Fibroblast of lung (primary cell): ENCODE data around the gene LMOD2. TPM values are rescaled to one million over a fixed set of nuclear protein-coding genes. Genes with fewer than 3 reads are reported as not detected.

Experiments
- DNase-seq, 2 donors: peaks; one replicate each; pipeline versions ENCODE4 v3.0.0 to v3.0.0-alpha.2; 2010; ENCODE audit warnings: low read depth in 2 of 2
- H2AFZ ChIP-seq: 2 replicates; pipeline ENCODE4 v1.5.1; 2012; ENCODE audit warnings: low read length, control low read depth, inconsistent platforms
- H3K27ac ChIP-seq: 2 replicates; pipeline ENCODE4 v1.5.1; 2011; ENCODE audit warnings: low read length, control low read depth; ENCODE audit not compliant: insufficient read depth
- H3K27me3 ChIP-seq: 2 replicates; pipeline ENCODE4 v1.5.1; 2011; ENCODE audit warnings: mild to moderate bottlenecking, low read length; ENCODE audit not compliant: control insufficient read depth, insufficient read depth
- H3K36me3 ChIP-seq: 2 replicates; pipeline ENCODE4 v1.5.1; 2011; ENCODE audit warnings: low read length; ENCODE audit not compliant: control insufficient read depth, insufficient read depth
- H3K4me1 ChIP-seq: 2 replicates; pipeline ENCODE4 v1.5.1; 2011; ENCODE audit warnings: low read length; ENCODE audit not compliant: control insufficient read depth, insufficient read depth; ENCODE audit errors: extremely low read depth
- H3K4me2 ChIP-seq: 2 replicates; pipeline ENCODE4 v1.5.1; 2011; ENCODE audit warnings: low read length, control low read depth; ENCODE audit not compliant: insufficient read depth; ENCODE audit errors: extremely low read depth
- H3K4me3 ChIP-seq, 4 experiments: fragments of 200-600 bp in 1 of 4; sonication (generic) in 1 of 4; replicated peaks in 1 of 4; 2 replicates each; pipeline ENCODE4 v1.5.1; 2011 to 2016; ENCODE audit warnings: low read length in 4 of 4, low read depth in 3 of 4, mild to moderate bottlenecking in 3 of 4, control low read depth in 2 of 4, inconsistent platforms in 1 of 4, mixed read lengths in 1 of 4; ENCODE audit not compliant: insufficient read depth in 1 of 4; ENCODE audit errors: control extremely low read depth in 1 of 4
- H3K79me2 ChIP-seq: 2 replicates; pipeline ENCODE4 v1.5.1; 2012; ENCODE audit warnings: mild to moderate bottlenecking, low read length, inconsistent platforms; ENCODE audit not compliant: control insufficient read depth, insufficient read depth
- H3K9ac ChIP-seq: 2 replicates; pipeline ENCODE4 v1.5.1; 2011; ENCODE audit warnings: mild to moderate bottlenecking, low read length, control low read depth; ENCODE audit not compliant: insufficient read depth
- H3K9me3 ChIP-seq: 2 replicates; pipeline ENCODE4 v1.5.1; 2012; ENCODE audit warnings: low read depth, low read length; ENCODE audit not compliant: control insufficient read depth, insufficient read depth
- H4K20me1 ChIP-seq: 2 replicates; pipeline ENCODE4 v1.5.1; 2011; ENCODE audit warnings: low read length; ENCODE audit not compliant: control insufficient read depth, insufficient read depth; ENCODE audit errors: extremely low read depth
- EZH2 ChIP-seq: IDR thresholded peaks from 2 replicates; pipeline ENCODE4 v1.5.1; 2012; ENCODE audit warnings: low read length, control low read depth, mild to moderate bottlenecking; ENCODE audit errors: missing control alignments
- polyA plus RNA-seq, 2 donors: library from polyadenylated mRNA; depleted of rRNA in 1 of 2; stranded (reverse) in 1 of 2; unstranded in 1 of 2; fragments of >200 nt; gene quantifications; 2 replicates each; pipeline ENCODE4 v1.2.1, GENCODE V29; 2011 to 2012; ENCODE audit warnings: missing spikeins in 1 of 2
- total RNA-seq: library from RNA; depleted of rRNA; stranded (reverse); fragments of >200 nt; gene quantifications from 2 replicates; pipeline ENCODE4 v1.2.1, GENCODE V29; 2014
- TF ChIP-seq, protein P1 (sequence below), 2 donors: IDR thresholded peaks in 1 of 2; conservative IDR thresholded peaks in 1 of 2; 1 replicate in 1 of 2; 2 replicates in 1 of 2; pipeline ENCODE4 v1.5.1; 2011 to 2012; ENCODE audit warnings: low read length in 2 of 2, control low read depth in 1 of 2, inconsistent platforms in 1 of 2, low read depth in 1 of 2, mild to moderate bottlenecking in 1 of 2

The LMOD2 gene
- total and polyA plus RNA-seq, 2 donors (not counting 1 experiment from before 2014, with no cell fraction given): not detected

DNA sequence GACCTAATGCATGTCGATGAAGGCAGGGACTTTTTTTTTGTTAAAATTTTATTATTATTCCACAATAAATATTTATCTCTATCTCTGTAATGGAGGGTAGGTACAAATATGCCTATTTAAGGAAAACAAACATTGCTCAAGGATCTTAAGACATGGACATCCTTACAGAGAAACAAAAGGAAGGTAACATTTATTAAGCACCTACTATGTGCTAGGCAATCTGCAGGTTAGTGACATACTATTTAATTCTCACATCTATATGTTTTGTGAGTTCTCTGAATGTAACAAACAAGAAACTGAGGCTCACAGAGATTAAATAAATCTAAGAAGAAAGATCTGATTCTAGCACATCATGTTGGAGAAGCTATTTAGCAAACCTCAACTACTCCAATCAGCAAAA is 32.1 kb downstream of the LMOD2 start:
- Histone ChIP-seq H3K4me3 (no peak overlapping the region), H3K27me3 (no peaks in the 10 kb centered on the region), H3K27ac (no peak overlapping the region), H2AFZ (no peak overlapping the region), H4K20me1 (no peaks in the 10 kb centered on the region), H3K9ac (no peak overlapping the region), H3K9me3 (no peaks in the 10 kb centered on the region), H3K79me2 (no peaks in the 10 kb centered on the region), H3K4me1 (no peaks in the 10 kb centered on the region), H3K4me2 (no peak overlapping the region), H3K36me3 (peaks cover 4% of the 10 kb centered on the region)
- no peak for DNase-seq
- TF ChIP-seq, protein P1, sequence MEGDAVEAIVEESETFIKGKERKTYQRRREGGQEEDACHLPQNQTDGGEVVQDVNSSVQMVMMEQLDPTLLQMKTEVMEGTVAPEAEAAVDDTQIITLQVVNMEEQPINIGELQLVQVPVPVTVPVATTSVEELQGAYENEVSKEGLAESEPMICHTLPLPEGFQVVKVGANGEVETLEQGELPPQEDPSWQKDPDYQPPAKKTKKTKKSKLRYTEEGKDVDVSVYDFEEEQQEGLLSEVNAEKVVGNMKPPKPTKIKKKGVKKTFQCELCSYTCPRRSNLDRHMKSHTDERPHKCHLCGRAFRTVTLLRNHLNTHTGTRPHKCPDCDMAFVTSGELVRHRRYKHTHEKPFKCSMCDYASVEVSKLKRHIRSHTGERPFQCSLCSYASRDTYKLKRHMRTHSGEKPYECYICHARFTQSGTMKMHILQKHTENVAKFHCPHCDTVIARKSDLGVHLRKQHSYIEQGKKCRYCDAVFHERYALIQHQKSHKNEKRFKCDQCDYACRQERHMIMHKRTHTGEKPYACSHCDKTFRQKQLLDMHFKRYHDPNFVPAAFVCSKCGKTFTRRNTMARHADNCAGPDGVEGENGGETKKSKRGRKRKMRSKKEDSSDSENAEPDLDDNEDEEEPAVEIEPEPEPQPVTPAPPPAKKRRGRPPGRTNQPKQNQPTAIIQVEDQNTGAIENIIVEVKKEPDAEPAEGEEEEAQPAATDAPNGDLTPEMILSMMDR (conservative IDR thresholded peaks at IDR 0.05 in 1 of 2, IDR thresholded peaks at IDR 0.05 in 1 of 2; ENCODE audit: low read depth in 1 of 2, low read length in 2 of 2): no peak
- no peak for TF ChIP-seq EZH2

GRCh38 chr7:123689250-123689649 is 33.6 kb downstream of the LMOD2 start:
- H3K27ac ChIP-seq: no peak overlapping the region
- H3K4me3 ChIP-seq: no peak overlapping the region
- no peak for DNase-seq
- TF ChIP-seq, protein P1 (conservative IDR thresholded peaks at IDR 0.05 in 1 of 2, IDR thresholded peaks at IDR 0.05 in 1 of 2; ENCODE audit: low read depth in 1 of 2, low read length in 2 of 2): no peak
- no peak for TF ChIP-seq EZH2
- no peak overlapping the region for H2AFZ ChIP-seq
- no peak overlapping the region for H3K9ac ChIP-seq
- H3K4me1 ChIP-seq: no peaks in the 10 kb centered on the region
- H3K79me2 ChIP-seq: no peaks in the 10 kb centered on the region
- H4K20me1 ChIP-seq: no peaks in the 10 kb centered on the region
- H3K36me3 ChIP-seq: peaks cover 4% of the 10 kb centered on the region
- no peaks in the 10 kb centered on the region for H3K27me3 ChIP-seq
- no peak overlapping the region for H3K4me2 ChIP-seq
- H3K9me3 ChIP-seq: no peaks in the 10 kb centered on the region

GRCh38 chr7:123690550-123690949 is 34.9 kb downstream of the LMOD2 start:
- no peak for DNase-seq
- Histone ChIP-seq H3K79me2 (no peaks in the 10 kb centered on the region), H3K4me1 (no peaks in the 10 kb centered on the region), H3K36me3 (peaks cover 4% of the 10 kb centered on the region), H4K20me1 (no peaks in the 10 kb centered on the region), H2AFZ (no peak overlapping the region), H3K4me2 (no peak overlapping the region), H3K27me3 (no peaks in the 10 kb centered on the region), H3K4me3 (no peak overlapping the region), H3K9me3 (no peaks in the 10 kb centered on the region), H3K9ac (no peak overlapping the region), H3K27ac (no peak overlapping the region)
- TF ChIP-seq EZH2: no peak
- TF ChIP-seq, protein P1 (conservative IDR thresholded peaks at IDR 0.05 in 1 of 2, IDR thresholded peaks at IDR 0.05 in 1 of 2; ENCODE audit: low read depth in 1 of 2, low read length in 2 of 2): no peak
